NCI-H774 (cell line): ENCODE results near the gene TBC1D2B.

ENCODE experiments used
- DNase-seq: peaks from one replicate; lab custom pipeline; 2025; lab: John Stamatoyannopoulos, UW

Gene TBC1D2B

GRCh38 chr15:78054518-78054917 lies 23.0 kb downstream of the TBC1D2B start:
- DNase-seq: no peak

- no peak for DNase-seq
Measured at GRCh38 chr15:78052545-78052944, 25.0 kb downstream of the TBC1D2B start.

GRCh38 chr15:78052001-78052401 lies 25.5 kb downstream of the TBC1D2B start:
- no peak for DNase-seq

- no peak for DNase-seq
Measured at GRCh38 chr15:78051596-78051995, 25.9 kb downstream of the TBC1D2B start.

- DNase-seq: no peak
Measured at GRCh38 chr15:78050826-78051225, 26.7 kb downstream of the TBC1D2B start.

GRCh38 chr15:78050441-78050809 lies 27.1 kb downstream of the TBC1D2B start:
- DNase-seq: no peak

GRCh38 chr15:78049691-78050440 lies 27.6 kb downstream of the TBC1D2B start:
- DNase-seq: no peak

GRCh38 chr15:78048628-78048920 lies 28.9 kb downstream of the TBC1D2B start:
- no peak for DNase-seq

- DNase-seq: no peak
Measured at GRCh38 chr15:78047761-78048627, 29.5 kb downstream of the TBC1D2B start.

GRCh38 chr15:78046796-78047341 lies 30.6 kb downstream of the TBC1D2B start:
- DNase-seq: no peak

GRCh38 chr15:78045189-78045588 lies 32.3 kb downstream of the TBC1D2B start:
- DNase-seq: no peak

- no peak for DNase-seq
Measured at GRCh38 chr15:78044407-78045155, 32.9 kb downstream of the TBC1D2B start.

- DNase-seq: no peak
Measured at GRCh38 chr15:78041946-78042345, 35.6 kb downstream of the TBC1D2B start.

- no peak for DNase-seq
Measured at GRCh38 chr15:78040653-78041244, 36.8 kb downstream of the TBC1D2B start.

GRCh38 chr15:78038585-78039247 lies 38.8 kb downstream of the TBC1D2B start:
- no peak for DNase-seq

- DNase-seq: no peak
Measured at GRCh38 chr15:78037779-78038305, 39.7 kb downstream of the TBC1D2B start.

- no peak for DNase-seq
Measured at GRCh38 chr15:78037328-78037727, 40.2 kb downstream of the TBC1D2B start.

GRCh38 chr15:78035861-78036476 lies 41.5 kb downstream of the TBC1D2B start:
- DNase-seq: no peak

GRCh38 chr15:78035321-78035751 lies 42.2 kb downstream of the TBC1D2B start:
- no peak for DNase-seq

GRCh38 chr15:78034495-78035191 lies 42.9 kb downstream of the TBC1D2B start:
- no peak for DNase-seq
